22Rv1 (cell line): ENCODE measurements around the gene ARID1B.

Experiments used
- CTCF ChIP-seq: fragments of 450-650 bp; IDR thresholded peaks from 2 replicates; pipeline ENCODE4 v1.5.1; 2017; ENCODE audit warnings: mild to moderate bottlenecking
- ZFX ChIP-seq: fragments of 450-650 bp; IDR thresholded peaks from 2 replicates; pipeline ENCODE4 v1.6.1; 2017; ENCODE audit warnings: antibody characterized with exemption, borderline replicate concordance

GRCh38 chr6:157172830-157173536 lies 395.8 kb downstream of the ARID1B start:
- TF ChIP-seq ZFX: no peak
- TF ChIP-seq CTCF: no peak
